NCI-H446 (cell line): ENCODE data around the gene METTL17.
"Not testable (repeated sequence)": the region's sequence is repeated elsewhere in the genome, so short reads cannot be mapped to it uniquely, and the experiment has no call there.

Experiments
- DNase-seq, 2 experiments: peaks; one replicate each; lab custom pipeline; 2025; lab: John Stamatoyannopoulos, UW

METTL17 gene

GRCh38 chr14:20997115-20997514 is 7.3 kb downstream of the METTL17 start:
- no peak for DNase-seq

- no peak for DNase-seq
Observed at GRCh38 chr14:20997564-20997963, 7.8 kb downstream of the METTL17 start.

GRCh38 chr14:20998139-20998538 is 8.4 kb downstream of the METTL17 start:
- no peak for DNase-seq

GRCh38 chr14:20998674-20999366 is 9.0 kb downstream of the METTL17 start, which contains the start of gene SLC39A2:
Gene SLC39A2 (plus strand): TSS chr14:20999293. CDS start chr14:20999447, 154 bp downstream.
- peak in 1 of 2 experiments; percentile 55 for DNase-seq

- DNase-seq, result no peak
Observed at GRCh38 chr14:20999591-20999990, 9.8 kb downstream of the METTL17 start.

GRCh38 chr14:21001218-21001617 is 11.4 kb downstream of the METTL17 start:
- no peak for DNase-seq

- no peak for DNase-seq
Observed at GRCh38 chr14:21003788-21004346, 14.1 kb downstream of the METTL17 start.

- not testable (repeated sequence) for DNase-seq
Observed at GRCh38 chr14:21009721-21010120, 19.9 kb downstream of the METTL17 start.

GRCh38 chr14:21011136-21011535 is 21.4 kb downstream of the METTL17 start:
- DNase-seq, result no peak

GRCh38 chr14:21014761-21015190 is 25.0 kb downstream of the METTL17 start:
- peak; percentile 80 to 90 for DNase-seq

GRCh38 chr14:21015312-21015711 is 25.5 kb downstream of the METTL17 start:
- DNase-seq, result no peak

GRCh38 chr14:21016413-21017190 is 26.8 kb downstream of the METTL17 start:
- no peak for DNase-seq

GRCh38 chr14:21017528-21018245 is 27.9 kb downstream of the METTL17 start:
- no peak for DNase-seq

GRCh38 chr14:21018286-21018685 is 28.5 kb downstream of the METTL17 start:
- no peak for DNase-seq

GRCh38 chr14:21018781-21019180 is 29.0 kb downstream of the METTL17 start:
- DNase-seq, result no peak

- no peak for DNase-seq
Observed at GRCh38 chr14:21019366-21019765, 29.6 kb downstream of the METTL17 start.

GRCh38 chr14:21020977-21021545 is 31.3 kb downstream of the METTL17 start:
- no peak for DNase-seq

GRCh38 chr14:21022686-21023085 is 32.9 kb downstream of the METTL17 start:
- DNase-seq, result no peak

GRCh38 chr14:21023174-21023573 is 33.4 kb downstream of the METTL17 start:
- no peak for DNase-seq

- DNase-seq, result no peak
Observed at GRCh38 chr14:21023817-21024584, 34.2 kb downstream of the METTL17 start.
